Pancreas (tissue), 10 donors: ENCODE data around the gene CAPN5. TPM values are rescaled to one million over a fixed set of nuclear protein-coding genes. Genes with fewer than 3 reads are reported as not detected.

Experiments
- ATAC-seq, 4 donors: fragments of 200-7000 bp; cut with Tn5 transposase; one replicate each; pipeline versions ENCODE4 v1.8.0 to v1.9.1; 2020; ENCODE audit warnings: mild to moderate bottlenecking in 4 of 4, moderate library complexity in 4 of 4
- DNase-seq, 6 donors: peaks; one replicate each; pipeline ENCODE4 v3.0.0-alpha.2; 2020
- FAIRE-seq: peaks from 2 replicates; lab custom pipeline; 2012; peaks lifted over from hg19 to GRCh38; lab: Jason Lieb, UNC
- H3K27ac ChIP-seq, 4 donors: fragments of 200-600 bp; sonication (generic); 1 replicate in 3 of 4; 2 replicates in 1 of 4; pipeline versions ENCODE4 v1.5.0 to v1.8.0; 2020
- H3K27me3 ChIP-seq, 4 donors: fragments of 200-600 bp; one replicate each; pipeline ENCODE4 v1.8.0; 2021
- H3K36me3 ChIP-seq, 3 donors: fragments of 200-600 bp; sonication (generic) in 1 of 3; one replicate each; pipeline versions ENCODE4 v1.5.0 to v1.8.0; 2020 to 2021
- H3K4me1 ChIP-seq, 3 donors: fragments of 200-600 bp; one replicate each; pipeline ENCODE4 v1.8.0; 2021
- H3K4me3 ChIP-seq, 4 donors: fragments of 200-600 bp; sonication (generic) in 2 of 4; one replicate each; pipeline versions ENCODE4 v1.5.0 to v1.8.0; 2020 to 2021
- H3K9me3 ChIP-seq, 4 donors: fragments of 200-600 bp; one replicate each; pipeline ENCODE4 v1.8.0; 2021
- WGBS, 2 donors: extraction: QIAGEN DNeasy Blood & Tissue Kit; methylation state at CpG; one replicate each; pipeline ENCODE4 v1.1.7; 2013; 5-methylcytosine and 5-hydroxymethylcytosine counted together
- intact Hi-C, 3 donors: fragments of 100-400 bp; cut with DNase I; formaldehyde crosslinking; loops; one replicate each; pipeline versions ENCODE4 v1.11.1 to v1.14.2; 2022
- polyA plus RNA-seq, 2 donors: library from polyadenylated mRNA; stranded (reverse); fragments of 200-250 nt; gene quantifications; one replicate each; pipeline ENCODE4 v1.2.3, GENCODE V29; 2013
- total RNA-seq, 6 donors: library from RNA; stranded (reverse); fragmentation: NEBNext Ultra II Directional in 4 of 6; extraction: Animal tissue kit (Norgen Biotek cat#: 25700) in 4 of 6; gene quantifications; one replicate each; pipeline versions ENCODE4 v1.2.1 to v1.2.4, GENCODE V29; 2021 to 2023
- TF ChIP-seq, protein P1 (sequence below), 4 donors: fragments of 200-600 bp; sonication (generic) in 3 of 4; IDR thresholded peaks; one replicate each; pipeline versions ENCODE4 v1.5.0 to v1.8.0; 2021; ENCODE audit warnings: antibody characterized with exemption in 4 of 4
- donor health status: healthy with polysubstance abuse.
- donor health status: DM: no; HTN: no; CAD: no; lungs with moderate emphysema.
- donor health status: DM: no; HTN: no; CAD: no.
- donor health status: control.
- donor health status: control.
- donor health status: Bipolar disorder and iron deficiency.
- donor health status: DM: yes; HTN: yes; CAD: no.
- donor health status: DM: no; HTN: no; CAD: no.
- donor health status: DM: no; HTN: no; CAD: no.
- donor health status: DM: yes; HTN: yes; CAD: no.

The CAPN5 gene
- total and polyA plus RNA-seq, 8 donors: 3.3 to 11.0 (median 6.1) TPM

- ATAC-seq: peak in 3 of 4 donors; percentile 59 to 75 (median 65)
- no peaks in the 10 kb centered on the region for H3K27me3 ChIP-seq
- H3K4me3 ChIP-seq: no peak overlapping the region
- H3K9me3 ChIP-seq: no peaks in the 10 kb centered on the region
- intact Hi-C loops: loop anchor here in 1 of 3 donors (5.0 kb wide), 1 partner anchor 66 kb away; no protein-coding TSS in a partner anchor
- no peak for FAIRE-seq
- no peaks in the 10 kb centered on the region for H3K36me3 ChIP-seq
- WGBS, 2 donors: 67% methylated on average over 8 of the region's 8 CpGs
- DNase-seq: peak in 3 of 6 donors; percentile 21 to 54 (median 45)
- no peak overlapping the region for H3K27ac ChIP-seq
- H3K4me1 ChIP-seq: no peaks in the 10 kb centered on the region
- TF ChIP-seq, protein P1, sequence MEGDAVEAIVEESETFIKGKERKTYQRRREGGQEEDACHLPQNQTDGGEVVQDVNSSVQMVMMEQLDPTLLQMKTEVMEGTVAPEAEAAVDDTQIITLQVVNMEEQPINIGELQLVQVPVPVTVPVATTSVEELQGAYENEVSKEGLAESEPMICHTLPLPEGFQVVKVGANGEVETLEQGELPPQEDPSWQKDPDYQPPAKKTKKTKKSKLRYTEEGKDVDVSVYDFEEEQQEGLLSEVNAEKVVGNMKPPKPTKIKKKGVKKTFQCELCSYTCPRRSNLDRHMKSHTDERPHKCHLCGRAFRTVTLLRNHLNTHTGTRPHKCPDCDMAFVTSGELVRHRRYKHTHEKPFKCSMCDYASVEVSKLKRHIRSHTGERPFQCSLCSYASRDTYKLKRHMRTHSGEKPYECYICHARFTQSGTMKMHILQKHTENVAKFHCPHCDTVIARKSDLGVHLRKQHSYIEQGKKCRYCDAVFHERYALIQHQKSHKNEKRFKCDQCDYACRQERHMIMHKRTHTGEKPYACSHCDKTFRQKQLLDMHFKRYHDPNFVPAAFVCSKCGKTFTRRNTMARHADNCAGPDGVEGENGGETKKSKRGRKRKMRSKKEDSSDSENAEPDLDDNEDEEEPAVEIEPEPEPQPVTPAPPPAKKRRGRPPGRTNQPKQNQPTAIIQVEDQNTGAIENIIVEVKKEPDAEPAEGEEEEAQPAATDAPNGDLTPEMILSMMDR (IDR thresholded peaks at IDR 0.05): peak in 3 of 4 donors; percentile 39 to 56 (median 51)
These were observed 46.8 kb downstream of the CAPN5 start for GRCh38 chr11:77113382-77114088.

GRCh38 chr11:77114089-77114463 is 47.3 kb downstream of the CAPN5 start:
- DNase-seq: peak in 1 of 6 donors; percentile 38
- Histone ChIP-seq H3K9me3 (no peaks in the 10 kb centered on the region), H3K4me3 (no peak overlapping the region), H3K27ac (no peak overlapping the region), H3K27me3 (no peaks in the 10 kb centered on the region), H3K4me1 (no peaks in the 10 kb centered on the region), H3K36me3 (no peaks in the 10 kb centered on the region)
- no peak for ATAC-seq
- no peak for FAIRE-seq
- TF ChIP-seq, protein P1 (IDR thresholded peaks at IDR 0.05): no peak
- WGBS, 2 donors: 87 to 88% methylated on average over 13 of the region's 13 CpGs
- intact Hi-C loops: loop anchor here in 1 of 3 donors (5.0 kb wide), 1 partner anchor 67 kb away; no protein-coding TSS in a partner anchor

- TF ChIP-seq, protein P1 (IDR thresholded peaks at IDR 0.05): no peak
- Histone ChIP-seq H3K36me3 (peaks cover 0 to 1% (median 0%) of the 10 kb centered on the region in 3 donors), H3K9me3 (no peaks in the 10 kb centered on the region), H3K27me3 (no peaks in the 10 kb centered on the region), H3K27ac (no peak overlapping the region), H3K4me3 (no peak overlapping the region), H3K4me1 (no peaks in the 10 kb centered on the region)
- DNase-seq (peak in 2 of 6 donors; percentile 29 to 65), ATAC-seq (no peak), FAIRE-seq (no peak)
- WGBS, 2 donors: 94 to 97% methylated on average over 16 of the region's 16 CpGs
- intact Hi-C loops: no loop called here
These were observed 48.4 kb downstream of the CAPN5 start for GRCh38 chr11:77115181-77115611.

DNA sequence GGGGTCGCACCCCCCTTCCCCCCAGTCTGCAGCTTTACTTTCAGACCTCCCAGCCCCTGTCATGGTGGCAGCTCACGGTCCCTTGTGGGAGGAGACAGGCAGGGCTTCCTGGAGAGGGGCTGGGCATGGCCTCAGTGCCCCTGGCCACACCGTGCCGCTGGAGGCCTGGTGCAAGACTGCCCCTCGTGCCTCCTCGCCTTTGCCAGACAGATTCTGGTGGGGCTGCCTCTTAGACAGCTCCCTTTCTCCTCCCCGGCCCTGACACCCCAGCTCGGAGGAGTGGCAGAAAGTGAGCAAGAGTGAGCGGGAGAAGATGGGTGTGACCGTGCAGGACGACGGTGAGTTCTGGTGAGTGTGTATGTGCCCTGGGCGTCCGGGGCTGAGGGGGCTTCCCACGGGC is 49.2 kb downstream of the CAPN5 start:
- intact Hi-C loops: no loop called here
- DNase-seq: peak in 2 of 6 donors; percentile 21 to 31
- Histone ChIP-seq H3K9me3 (no peaks in the 10 kb centered on the region), H3K27me3 (no peaks in the 10 kb centered on the region), H3K4me1 (no peaks in the 10 kb centered on the region), H3K27ac (no peak overlapping the region), H3K36me3 (peaks cover 0 to 9% (median 0%) of the 10 kb centered on the region in 3 donors), H3K4me3 (no peak overlapping the region)
- no peak for ATAC-seq
- WGBS, 2 donors: 84 to 85% methylated on average over 15 of the region's 15 CpGs
- FAIRE-seq: no peak
- TF ChIP-seq, protein P1 (IDR thresholded peaks at IDR 0.05): no peak

DNA sequence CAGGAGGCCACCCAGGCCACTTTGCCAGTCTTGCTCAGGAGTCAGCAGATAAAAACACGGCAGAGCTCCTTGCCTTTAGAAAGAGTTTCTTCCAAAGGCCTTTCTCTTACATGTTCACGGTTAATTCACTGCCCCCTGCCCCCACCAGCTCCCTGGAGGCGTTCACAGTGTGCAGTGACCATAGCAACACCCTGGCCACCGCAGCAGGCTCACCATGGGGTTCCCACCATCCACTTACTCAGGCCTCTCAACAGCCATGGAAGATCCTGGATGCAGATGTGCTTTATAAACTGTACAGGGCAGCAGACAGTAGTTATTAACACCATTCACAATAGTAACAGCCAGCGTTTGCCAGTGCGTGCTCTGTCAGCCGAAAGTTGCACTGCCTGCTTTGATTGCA is 50.7 kb downstream of the CAPN5 start:
- H3K9me3 ChIP-seq: no peaks in the 10 kb centered on the region
- intact Hi-C loops: no loop called here
- H3K36me3 ChIP-seq: peaks cover 0 to 12% (median 0%) of the 10 kb centered on the region in 3 donors
- DNase-seq (no peak), ATAC-seq (no peak), FAIRE-seq (no peak)
- no peaks in the 10 kb centered on the region for H3K27me3 ChIP-seq
- H3K4me1 ChIP-seq: no peaks in the 10 kb centered on the region
- 78% methylated on average over 7 of the region's 7 CpGs for WGBS, 2 donors
- TF ChIP-seq, protein P1 (IDR thresholded peaks at IDR 0.05): no peak
- H3K27ac ChIP-seq: no peak overlapping the region
- no peak overlapping the region for H3K4me3 ChIP-seq
